Mesendoderm (in vitro differentiated cells): ENCODE data around the gene RHBDL3.

Source experiments
- DNase-seq: peaks from one replicate; pipeline ENCODE4 v3.0.0; 2013
- H2AK5ac ChIP-seq: 2 replicates; pipeline ENCODE4 v1.6.1; 2013; ENCODE audit warnings: low read length, inconsistent platforms
- H2BK120ac ChIP-seq: 2 replicates; pipeline ENCODE4 v1.6.1; 2013; ENCODE audit warnings: low read depth, mild to moderate bottlenecking, low read length, moderate library complexity, mixed read lengths
- H2BK15ac ChIP-seq: replicated peaks from 2 replicates; pipeline ENCODE4 v1.6.1; 2013; ENCODE audit warnings: low read depth, mild to moderate bottlenecking, moderate library complexity
- H2BK5ac ChIP-seq: 2 replicates; pipeline ENCODE4 v1.6.1; 2013; ENCODE audit warnings: low read length, inconsistent platforms
- H3K18ac ChIP-seq: 2 replicates; pipeline ENCODE4 v1.6.1; 2013; ENCODE audit warnings: mild to moderate bottlenecking, low read length, mixed read lengths
- H3K23ac ChIP-seq: one replicate; pipeline ENCODE4 v1.6.1; 2013; ENCODE audit warnings: low read length
- H3K27ac ChIP-seq: 2 replicates; pipeline ENCODE4 v1.5.1; 2013; ENCODE audit warnings: low read depth, mild to moderate bottlenecking, inconsistent platforms, low read length, moderate library complexity
- H3K27me3 ChIP-seq: 2 replicates; pipeline ENCODE4 v1.6.1; 2013; ENCODE audit warnings: low read length, control low read depth, mild to moderate bottlenecking, inconsistent platforms; ENCODE audit not compliant: insufficient read depth, poor library complexity
- H3K36me3 ChIP-seq: 2 replicates; pipeline ENCODE4 v1.6.1; 2013; ENCODE audit warnings: low read length, inconsistent platforms; ENCODE audit not compliant: control insufficient read depth, insufficient read depth
- H3K4ac ChIP-seq: one replicate; pipeline ENCODE4 v1.6.1; 2013; ENCODE audit warnings: low read depth, mild to moderate bottlenecking, low read length, moderate library complexity
- H3K4me1 ChIP-seq: 2 replicates; pipeline ENCODE4 v1.6.1; 2013; ENCODE audit warnings: low read depth, low read length, inconsistent platforms; ENCODE audit not compliant: control insufficient read depth
- H3K4me2 ChIP-seq: 2 replicates; pipeline ENCODE4 v1.6.1; 2013; ENCODE audit warnings: low read length
- H3K4me3 ChIP-seq: 2 replicates; pipeline ENCODE4 v1.5.1; 2013; ENCODE audit warnings: mild to moderate bottlenecking, low read length
- H3K56ac ChIP-seq: one replicate; pipeline ENCODE4 v1.6.1; 2013; ENCODE audit warnings: low read length
- H3K79me1 ChIP-seq: 2 replicates; pipeline ENCODE4 v1.6.1; 2013; ENCODE audit warnings: low read length, inconsistent platforms
- H3K79me2 ChIP-seq: 2 replicates; pipeline ENCODE4 v1.6.1; 2013; ENCODE audit warnings: mild to moderate bottlenecking, low read length; ENCODE audit not compliant: control insufficient read depth, insufficient read depth
- H3K9ac ChIP-seq: 2 replicates; pipeline ENCODE4 v1.6.1; 2013; ENCODE audit warnings: low read length, inconsistent platforms
- H4K5ac ChIP-seq: one replicate; pipeline ENCODE4 v1.6.1; 2013; ENCODE audit warnings: low read length
- H4K8ac ChIP-seq: one replicate; pipeline ENCODE4 v1.6.1; 2013; ENCODE audit warnings: low read depth, mild to moderate bottlenecking, control low read depth, low read length, moderate library complexity
- WGBS: extraction: QIAGEN DNeasy Blood & Tissue Kit; methylation state at CpG from one replicate; pipeline ENCODE4 v1.1.7; 2013; ENCODE audit warnings: low lambda C conversion rate, missing lambda C conversion rate; ENCODE audit not compliant: insufficient coverage; ENCODE audit errors: extremely low coverage; 5-methylcytosine and 5-hydroxymethylcytosine counted together

Gene RHBDL3

DNA sequence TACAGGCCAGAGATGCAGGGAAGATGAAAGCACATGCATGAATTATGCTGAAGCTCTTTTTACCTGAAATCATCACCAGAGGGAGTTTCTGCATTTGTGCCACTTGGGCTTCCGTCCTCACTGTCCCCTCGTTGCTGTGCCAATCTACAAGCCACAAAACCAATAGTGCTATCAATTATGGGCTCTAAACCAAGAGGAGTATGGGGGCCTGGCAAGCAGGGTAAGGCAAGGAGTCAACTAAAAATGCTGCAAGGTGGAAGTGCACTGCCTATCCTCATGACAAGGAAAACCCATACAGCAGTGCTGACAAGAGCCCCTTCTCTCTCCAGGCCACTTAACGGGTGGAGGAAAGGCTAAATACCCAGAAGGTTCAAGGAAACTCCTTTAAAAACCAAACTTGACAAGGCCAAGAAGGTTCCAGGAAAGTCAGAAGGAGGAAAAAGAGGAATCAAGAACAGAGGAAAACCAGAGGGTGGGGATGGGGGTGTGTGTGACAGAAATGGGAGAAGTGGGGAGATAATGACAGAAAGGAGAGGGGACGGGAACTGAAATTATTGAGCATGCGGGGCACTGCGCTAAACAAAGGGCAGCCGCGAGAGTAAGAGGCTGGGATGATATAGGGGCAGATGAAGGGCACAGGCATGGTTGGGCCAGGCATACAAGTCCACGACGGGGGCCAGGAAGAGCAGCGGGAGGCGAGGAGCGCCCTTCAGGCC lies 75.7 kb downstream of the RHBDL3 start:
- peak overlapping the region; percentile 72 for H3K4me3 ChIP-seq
- H3K4me2 ChIP-seq = peak overlapping the region; percentile 14
- peak overlapping the region; percentile 28 for H4K8ac ChIP-seq
- H2BK120ac ChIP-seq = no peak overlapping the region
- no peaks in the 10 kb centered on the region for H3K27me3 ChIP-seq
- H3K4me1 ChIP-seq = peaks cover 4% of the 10 kb centered on the region
- peaks cover 4% of the 10 kb centered on the region for H3K79me1 ChIP-seq
- no peak overlapping the region for H3K18ac ChIP-seq
- no peaks in the 10 kb centered on the region for H3K79me2 ChIP-seq
- H3K9ac ChIP-seq = peak overlapping the region; percentile 88
- H2BK5ac ChIP-seq = no peak overlapping the region
- no peak overlapping the region for H2AK5ac ChIP-seq
- H2BK15ac ChIP-seq = no peak overlapping the region
- no peak overlapping the region for H3K27ac ChIP-seq
- H3K56ac ChIP-seq = peak overlapping the region; percentile 94
- DNase-seq = peak; percentile 29
- no peak overlapping the region for H4K5ac ChIP-seq
- no peaks in the 10 kb centered on the region for H3K36me3 ChIP-seq
- no peak overlapping the region for H3K23ac ChIP-seq
- peak overlapping the region; percentile 70 for H3K4ac ChIP-seq
- WGBS = no CpG with 5 or more reads among the region's 13 CpGs

DNA sequence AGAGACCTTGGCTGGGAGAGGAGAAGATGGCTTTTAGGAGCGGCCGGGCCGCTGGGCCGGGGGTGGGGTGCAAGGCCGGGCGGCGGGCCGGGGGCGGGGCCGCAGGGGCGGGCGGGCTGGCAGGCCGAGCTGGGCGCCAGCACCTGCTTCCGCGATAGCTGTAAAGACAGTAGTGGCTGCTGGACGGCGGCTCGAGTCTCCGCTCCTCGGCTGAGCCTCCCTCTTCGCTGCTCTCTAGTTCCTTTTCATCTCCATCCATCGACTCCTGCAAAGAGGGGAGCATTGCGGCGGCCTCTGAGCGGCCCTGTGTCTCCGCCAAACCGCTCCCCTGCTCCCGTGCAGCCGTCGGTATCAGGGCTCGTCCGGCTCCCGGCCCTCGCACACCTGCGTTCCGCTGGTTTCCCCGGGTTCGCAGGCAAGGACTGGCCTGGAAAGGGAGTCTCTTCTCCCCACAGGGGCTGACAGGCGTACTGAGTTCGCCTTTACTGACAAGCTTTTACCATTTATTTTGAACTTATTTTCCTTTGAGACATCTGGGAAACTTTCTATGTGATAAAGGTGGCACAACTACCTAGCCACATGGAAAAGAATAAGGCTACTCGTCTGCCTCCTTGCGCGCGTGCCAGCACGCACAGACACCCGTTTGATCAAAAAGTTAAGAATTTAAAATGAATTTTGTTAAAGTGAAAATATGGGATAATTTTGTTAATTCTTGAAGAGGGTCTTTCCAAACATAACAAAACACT lies 76.4 kb downstream of the RHBDL3 start, which contains the start of gene C17orf75:
C17orf75 (minus strand) TSS at position 317 of the 746 bp plus-strand sequence; CDS start at position 283, 34 bp downstream.
- peak within 1 kb of the TSS; percentile 94 for H3K56ac ChIP-seq
- H4K8ac ChIP-seq = peak within 1 kb of the TSS; percentile 28
- H3K4ac ChIP-seq = peak within 1 kb of the TSS; percentile 70
- H3K27ac ChIP-seq = peak within 1 kb of the TSS; percentile 1
- H3K9ac ChIP-seq = peak within 1 kb of the TSS; percentile 88
- H3K79me2 ChIP-seq = no peaks in the 10 kb centered on the region
- H3K36me3 ChIP-seq = no peaks in the 10 kb centered on the region
- no peak within 1 kb of the TSS for H3K18ac ChIP-seq
- H3K23ac ChIP-seq = no peak within 1 kb of the TSS
- H2BK120ac ChIP-seq = no peak within 1 kb of the TSS
- DNase-seq = peak; percentile 84
- no peak within 1 kb of the TSS for H4K5ac ChIP-seq
- no CpG with 5 or more reads among the region's 47 CpGs for WGBS
- H2BK15ac ChIP-seq = no peak within 1 kb of the TSS
- no peak within 1 kb of the TSS for H2BK5ac ChIP-seq
- H3K4me3 ChIP-seq = peak within 1 kb of the TSS; percentile 81
- H2AK5ac ChIP-seq = no peak within 1 kb of the TSS
- H3K79me1 ChIP-seq = peaks cover 4% of the 10 kb centered on the region
- H3K27me3 ChIP-seq = no peaks in the 10 kb centered on the region
- H3K4me2 ChIP-seq = peak within 1 kb of the TSS; percentile 36
- peaks cover 4% of the 10 kb centered on the region for H3K4me1 ChIP-seq

DNA sequence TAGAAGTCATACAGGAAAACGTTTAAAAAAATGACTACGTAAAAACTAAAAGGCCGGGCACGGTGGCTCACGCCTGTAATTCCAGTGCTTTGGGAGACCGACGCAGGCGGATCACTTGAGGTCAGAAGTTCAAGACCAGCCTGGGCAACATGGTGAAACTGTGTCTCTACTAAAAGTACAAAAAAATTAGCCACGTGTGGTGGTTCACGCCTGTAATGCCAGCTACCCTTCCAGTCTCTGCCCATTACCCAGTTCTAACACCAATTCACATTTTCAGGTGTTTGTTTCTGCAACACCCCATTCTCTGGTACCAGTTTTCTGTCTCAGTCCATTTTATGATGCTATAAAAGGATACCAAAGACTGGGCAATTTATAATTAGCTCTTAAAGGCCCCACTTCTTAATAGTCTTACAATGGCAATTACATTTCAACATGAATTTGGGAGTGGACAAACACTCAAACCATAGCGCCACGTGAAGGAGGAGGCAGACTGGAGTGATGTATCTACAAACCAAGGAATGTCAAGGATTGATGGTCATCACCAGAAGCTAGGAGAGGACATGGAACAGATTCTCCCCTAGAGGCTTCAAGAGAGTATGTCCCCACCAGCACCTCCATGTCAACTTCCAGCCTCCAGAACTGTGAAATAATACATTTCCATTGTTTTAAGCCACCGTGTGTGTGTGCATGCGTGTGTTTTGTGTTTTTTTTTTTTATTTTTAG lies 77.1 kb downstream of the RHBDL3 start:
- no peak overlapping the region for H3K23ac ChIP-seq
- no peak overlapping the region for H3K4ac ChIP-seq
- peaks cover 4% of the 10 kb centered on the region for H3K79me1 ChIP-seq
- peak; percentile 23 for DNase-seq
- no peak overlapping the region for H4K5ac ChIP-seq
- H2BK5ac ChIP-seq = no peak overlapping the region
- H3K27ac ChIP-seq = no peak overlapping the region
- no peak overlapping the region for H2BK15ac ChIP-seq
- peaks cover 4% of the 10 kb centered on the region for H3K4me1 ChIP-seq
- H2BK120ac ChIP-seq = no peak overlapping the region
- no peak overlapping the region for H3K18ac ChIP-seq
- H3K56ac ChIP-seq = no peak overlapping the region
- no peak overlapping the region for H3K4me3 ChIP-seq
- no peak overlapping the region for H4K8ac ChIP-seq
- no peak overlapping the region for H3K9ac ChIP-seq
- no CpG with 5 or more reads among the region's 14 CpGs for WGBS
- H3K27me3 ChIP-seq = no peaks in the 10 kb centered on the region
- H3K79me2 ChIP-seq = no peaks in the 10 kb centered on the region
- no peaks in the 10 kb centered on the region for H3K36me3 ChIP-seq
- H3K4me2 ChIP-seq = no peak overlapping the region
- H2AK5ac ChIP-seq = no peak overlapping the region

DNA sequence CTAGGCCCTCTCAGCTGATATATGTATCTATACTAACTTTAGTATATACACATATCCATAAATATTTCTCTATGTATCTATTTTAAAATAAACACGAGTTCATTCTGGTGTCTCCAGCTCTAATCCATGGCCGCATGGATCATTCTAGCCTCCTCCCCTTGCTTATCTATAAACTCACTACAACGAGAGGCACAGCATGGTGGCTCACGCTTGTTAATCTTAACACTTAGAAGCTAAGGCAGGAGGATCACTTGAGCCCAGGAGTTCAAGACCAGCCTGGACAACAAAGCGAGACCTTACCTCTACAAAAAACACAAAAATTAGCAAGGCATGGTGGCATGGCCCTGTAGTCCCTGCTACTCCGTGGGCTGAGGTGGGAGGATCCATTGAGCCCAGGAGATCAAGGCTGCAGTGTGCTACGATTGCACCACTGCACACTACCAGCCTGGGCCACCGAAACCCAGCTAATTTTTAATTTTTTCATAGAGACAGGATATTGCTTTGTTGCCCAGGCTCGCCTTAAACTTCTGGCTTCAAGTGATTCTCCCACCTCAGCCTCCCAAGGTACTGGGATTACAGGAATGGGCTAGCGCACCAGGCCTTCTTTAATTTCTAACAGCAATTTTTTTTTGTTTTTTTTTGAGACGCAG lies 80.4 kb downstream of the RHBDL3 start:
- Histone ChIP-seq H2AK5ac (no peak overlapping the region), H3K27me3 (no peaks in the 10 kb centered on the region), H2BK5ac (no peak overlapping the region), H2BK15ac (no peak overlapping the region), H3K18ac (no peak overlapping the region), H3K56ac (peak overlapping the region; percentile 11), H2BK120ac (no peak overlapping the region), H3K4me1 (peaks cover 2% of the 10 kb centered on the region), H3K4me2 (no peak overlapping the region), H4K5ac (no peak overlapping the region), H3K36me3 (no peaks in the 10 kb centered on the region), H3K4ac (no peak overlapping the region), H3K27ac (no peak overlapping the region), H3K79me2 (peaks cover 9% of the 10 kb centered on the region), H4K8ac (no peak overlapping the region), H3K79me1 (peaks cover 3% of the 10 kb centered on the region), H3K23ac (no peak overlapping the region), H3K9ac (no peak overlapping the region), H3K4me3 (no peak overlapping the region)
- DNase-seq = peak; percentile 44
- WGBS = no CpG with 5 or more reads among the region's 11 CpGs

GRCh38 chr17:32348483-32348800 lies 82.8 kb downstream of the RHBDL3 start:
- H3K4ac ChIP-seq = no peak overlapping the region
- H3K9ac ChIP-seq = no peak overlapping the region
- no peak overlapping the region for H3K27ac ChIP-seq
- H3K79me1 ChIP-seq = peaks cover 1% of the 10 kb centered on the region
- no peak overlapping the region for H2BK5ac ChIP-seq
- H4K8ac ChIP-seq = no peak overlapping the region
- H3K36me3 ChIP-seq = no peaks in the 10 kb centered on the region
- no peak overlapping the region for H4K5ac ChIP-seq
- no CpG with 5 or more reads among the region's 2 CpGs for WGBS
- H3K18ac ChIP-seq = no peak overlapping the region
- H2AK5ac ChIP-seq = no peak overlapping the region
- no peak overlapping the region for H2BK120ac ChIP-seq
- H3K23ac ChIP-seq = peak overlapping the region; percentile 80
- peaks cover 31% of the 10 kb centered on the region for H3K79me2 ChIP-seq
- no peaks in the 10 kb centered on the region for H3K4me1 ChIP-seq
- DNase-seq = no peak
- no peak overlapping the region for H3K4me3 ChIP-seq
- no peak overlapping the region for H3K4me2 ChIP-seq
- no peak overlapping the region for H2BK15ac ChIP-seq
- H3K56ac ChIP-seq = no peak overlapping the region
- H3K27me3 ChIP-seq = no peaks in the 10 kb centered on the region
